NCI-H2196 treated with DMSO at 0.1 percent for 48 hours (cell line): ENCODE measurements around the gene AMOTL1.

Experiments used
- DNase-seq: peaks from one replicate; lab custom pipeline; 2025; ENCODE audit not compliant: unreplicated experiment; lab: John Stamatoyannopoulos, UW

Gene AMOTL1

GRCh38 chr11:94923004-94923334 is 154.8 kb downstream of the AMOTL1 start:
- DNase-seq = no peak

GRCh38 chr11:94924171-94924572 is 156.0 kb downstream of the AMOTL1 start:
- DNase-seq = no peak

- no peak for DNase-seq
These were observed 156.5 kb downstream of the AMOTL1 start for GRCh38 chr11:94924612-94925011.

- no peak for DNase-seq
These were observed 157.5 kb downstream of the AMOTL1 start for GRCh38 chr11:94925422-94926270.

GRCh38 chr11:94926271-94926625 is 158.1 kb downstream of the AMOTL1 start:
- DNase-seq = no peak
